WI38 (cell line): ENCODE data around the gene ARHGAP32.

Experiments used
- H3K4me3 ChIP-seq: 2 replicates; pipeline ENCODE4 v1.5.1; 2011; ENCODE audit warnings: low read depth, mild to moderate bottlenecking, control low read depth, low read length
- TF ChIP-seq, protein P1 (sequence below): IDR thresholded peaks from 2 replicates; pipeline ENCODE4 v1.5.1; 2012; ENCODE audit warnings: low read depth, mild to moderate bottlenecking, control low read depth, low read length

Gene ARHGAP32

DNA sequence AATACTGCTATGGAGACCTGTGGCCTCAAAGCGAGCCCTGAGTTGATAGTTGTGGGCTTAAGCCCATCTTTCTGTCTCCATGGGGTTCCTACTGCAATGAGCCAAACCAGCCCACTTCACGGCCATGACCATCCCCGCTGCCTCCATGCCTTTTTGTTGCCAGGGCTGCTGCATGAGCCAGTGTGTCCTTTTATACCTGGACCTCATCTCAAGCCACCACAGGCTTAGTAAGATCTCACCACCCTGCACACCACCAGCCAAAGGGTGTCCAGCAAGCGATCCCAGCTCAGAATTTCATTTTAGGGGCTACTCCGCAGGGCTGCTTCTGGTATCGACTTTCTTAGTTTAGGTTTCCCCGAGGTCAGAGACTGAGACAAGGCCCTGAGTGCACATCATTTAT, 257.8 kb downstream of the ARHGAP32 start:
- TF ChIP-seq, protein P1, sequence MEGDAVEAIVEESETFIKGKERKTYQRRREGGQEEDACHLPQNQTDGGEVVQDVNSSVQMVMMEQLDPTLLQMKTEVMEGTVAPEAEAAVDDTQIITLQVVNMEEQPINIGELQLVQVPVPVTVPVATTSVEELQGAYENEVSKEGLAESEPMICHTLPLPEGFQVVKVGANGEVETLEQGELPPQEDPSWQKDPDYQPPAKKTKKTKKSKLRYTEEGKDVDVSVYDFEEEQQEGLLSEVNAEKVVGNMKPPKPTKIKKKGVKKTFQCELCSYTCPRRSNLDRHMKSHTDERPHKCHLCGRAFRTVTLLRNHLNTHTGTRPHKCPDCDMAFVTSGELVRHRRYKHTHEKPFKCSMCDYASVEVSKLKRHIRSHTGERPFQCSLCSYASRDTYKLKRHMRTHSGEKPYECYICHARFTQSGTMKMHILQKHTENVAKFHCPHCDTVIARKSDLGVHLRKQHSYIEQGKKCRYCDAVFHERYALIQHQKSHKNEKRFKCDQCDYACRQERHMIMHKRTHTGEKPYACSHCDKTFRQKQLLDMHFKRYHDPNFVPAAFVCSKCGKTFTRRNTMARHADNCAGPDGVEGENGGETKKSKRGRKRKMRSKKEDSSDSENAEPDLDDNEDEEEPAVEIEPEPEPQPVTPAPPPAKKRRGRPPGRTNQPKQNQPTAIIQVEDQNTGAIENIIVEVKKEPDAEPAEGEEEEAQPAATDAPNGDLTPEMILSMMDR, result no peak
- H3K4me3 ChIP-seq, result no peak overlapping the region

DNA sequence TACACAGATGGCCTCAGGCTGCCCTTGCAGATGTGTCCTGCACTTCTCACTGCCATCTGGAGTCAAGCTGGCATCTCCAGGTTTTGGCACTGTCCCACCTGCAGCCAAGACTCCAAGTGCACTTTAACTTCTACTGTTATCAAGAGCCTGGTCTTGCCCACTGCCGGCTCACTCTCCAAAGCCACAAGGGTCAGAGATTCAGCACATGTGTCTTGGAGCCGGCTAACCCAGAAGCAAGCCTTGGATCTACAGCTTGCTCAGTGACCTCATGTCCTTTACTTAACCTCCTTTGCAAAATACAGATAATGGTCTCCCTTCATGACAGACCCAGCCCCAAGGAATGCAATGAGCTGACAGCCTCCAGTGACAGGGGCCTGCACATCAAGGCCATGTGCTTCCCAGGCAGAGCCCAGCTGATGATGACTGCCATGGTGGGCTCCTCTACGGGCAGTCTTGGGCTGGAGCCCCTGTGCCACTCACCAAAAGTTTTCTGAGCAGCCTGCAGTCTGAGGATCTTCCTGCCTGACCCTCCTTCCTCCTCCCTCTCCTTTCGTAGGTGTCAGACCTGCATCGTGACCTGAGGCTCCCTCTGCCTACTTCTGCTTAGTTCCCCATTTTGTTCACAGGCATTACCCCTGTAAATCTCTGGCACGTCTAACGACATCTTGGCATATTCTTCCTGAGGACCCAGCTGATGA, 258.5 kb downstream of the ARHGAP32 start:
- H3K4me3 ChIP-seq, result no peak overlapping the region
- TF ChIP-seq, protein P1, result no peak

DNA sequence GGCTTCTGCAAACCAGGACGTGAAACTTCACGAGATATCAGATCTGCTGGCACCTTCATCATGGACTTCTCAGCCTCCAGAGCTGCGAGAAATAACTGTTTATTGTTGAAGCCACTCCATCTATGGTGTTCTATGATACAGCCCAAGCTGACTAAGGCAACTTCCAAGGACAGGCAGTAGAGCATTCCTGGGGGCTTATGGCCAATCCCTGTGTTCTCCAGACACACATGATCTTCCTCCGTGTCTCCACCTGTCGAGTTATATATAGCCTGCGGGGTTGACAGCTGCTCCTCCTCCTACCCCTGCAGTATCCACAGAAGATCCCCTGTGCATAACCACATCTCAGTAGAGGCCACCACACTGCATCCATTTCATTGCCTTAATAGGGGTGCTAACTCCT, 260.5 kb downstream of the ARHGAP32 start:
- H3K4me3 ChIP-seq, result no peak overlapping the region
- TF ChIP-seq, protein P1, result no peak

DNA sequence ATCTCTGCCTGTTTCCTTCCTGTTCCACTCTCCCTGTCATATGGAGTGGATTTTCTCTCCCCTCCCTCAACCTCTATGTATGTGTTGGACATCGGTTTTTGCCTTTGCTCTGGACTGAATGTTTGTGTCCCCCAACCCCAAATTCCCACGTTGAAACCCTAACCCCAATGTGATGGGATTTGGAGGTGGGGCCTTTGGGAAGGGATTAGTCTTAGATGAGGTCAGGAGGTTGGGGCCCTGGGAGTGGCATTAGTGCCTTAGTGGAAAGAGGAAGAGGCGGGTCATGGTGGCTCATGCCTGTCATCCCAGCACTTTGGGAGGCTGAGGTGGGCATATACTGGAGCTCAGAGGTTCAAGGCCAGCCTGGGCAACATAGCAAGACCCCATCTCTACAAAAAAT, 261.1 kb downstream of the ARHGAP32 start:
- H3K4me3 ChIP-seq, result no peak overlapping the region
- TF ChIP-seq, protein P1, result no peak

DNA sequence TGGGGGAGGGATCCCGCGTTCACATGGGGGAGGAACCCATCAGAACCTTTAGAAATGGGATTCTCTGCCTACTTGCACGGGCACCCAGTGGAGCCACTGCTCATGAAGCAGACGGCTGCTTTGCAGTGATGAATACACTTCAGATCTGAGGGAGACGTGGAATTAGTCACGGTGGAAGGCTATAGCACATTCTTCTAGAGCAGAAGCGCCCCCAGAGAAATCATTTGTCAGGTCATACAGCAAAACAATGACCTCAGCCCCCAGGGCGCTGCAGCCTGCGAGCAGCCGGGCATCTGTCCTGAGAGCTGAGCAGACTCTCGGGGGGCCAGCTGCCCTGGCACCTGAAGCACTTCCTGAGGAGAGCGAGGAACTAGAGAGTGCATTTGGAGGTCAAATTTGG, 262.1 kb downstream of the ARHGAP32 start:
- TF ChIP-seq, protein P1, result no peak
- no peak overlapping the region for H3K4me3 ChIP-seq

DNA sequence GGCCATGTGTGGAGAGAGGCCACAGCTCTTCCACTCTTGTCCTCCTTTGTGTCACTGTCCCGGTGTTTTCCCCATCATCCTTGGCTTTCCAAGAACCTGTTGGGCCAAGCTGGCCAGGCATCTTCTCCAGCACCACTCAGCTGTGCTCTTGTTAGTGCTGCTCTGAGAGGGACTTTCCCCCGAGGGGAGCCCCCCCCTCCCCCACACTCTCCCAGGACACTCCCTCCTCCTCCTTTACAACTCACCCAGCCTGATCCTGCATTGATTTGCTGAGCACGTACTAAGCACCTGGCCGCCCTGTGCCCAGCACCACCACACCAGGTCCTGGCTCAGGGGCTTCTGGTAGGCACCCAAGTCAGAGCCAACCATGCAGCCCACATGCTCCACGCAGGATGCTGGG, 262.7 kb downstream of the ARHGAP32 start:
- TF ChIP-seq, protein P1, result no peak
- no peak overlapping the region for H3K4me3 ChIP-seq

DNA sequence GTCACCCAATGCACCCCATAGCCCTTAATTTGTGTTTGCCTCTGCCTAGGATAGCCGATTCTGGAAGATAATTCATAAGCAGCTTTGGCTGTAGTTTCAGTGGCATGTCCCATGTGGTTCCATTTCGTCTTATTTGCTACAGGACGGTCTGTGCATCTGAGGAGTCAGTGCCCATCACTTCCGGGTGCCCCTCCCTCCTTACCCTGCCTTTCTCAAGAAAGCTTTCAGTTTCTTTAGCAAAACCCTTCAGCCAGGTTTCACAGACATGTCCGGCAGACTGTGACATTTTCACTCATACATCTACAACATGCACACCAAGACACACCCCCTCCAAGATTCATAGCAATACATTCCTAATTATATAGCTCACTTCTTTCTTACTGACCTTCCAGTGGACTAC, 263.7 kb downstream of the ARHGAP32 start:
- H3K4me3 ChIP-seq, result no peak overlapping the region
- TF ChIP-seq, protein P1, result no peak
